ENCODE data around the gene DNPEP. TPM values are rescaled to one million over a fixed set of nuclear protein-coding genes. Genes with fewer than 3 reads are reported as not detected.
"Not testable (repeated sequence)": the region's sequence is repeated elsewhere in the genome, so short reads cannot be mapped to it uniquely, and the experiment has no call there.

DNPEP gene
- total and polyA plus RNA-seq, 2 donors (not counting 3 experiments of a cell fraction or from before 2014, with no cell fraction given): 40.4 to 77.5 TPM

DNA sequence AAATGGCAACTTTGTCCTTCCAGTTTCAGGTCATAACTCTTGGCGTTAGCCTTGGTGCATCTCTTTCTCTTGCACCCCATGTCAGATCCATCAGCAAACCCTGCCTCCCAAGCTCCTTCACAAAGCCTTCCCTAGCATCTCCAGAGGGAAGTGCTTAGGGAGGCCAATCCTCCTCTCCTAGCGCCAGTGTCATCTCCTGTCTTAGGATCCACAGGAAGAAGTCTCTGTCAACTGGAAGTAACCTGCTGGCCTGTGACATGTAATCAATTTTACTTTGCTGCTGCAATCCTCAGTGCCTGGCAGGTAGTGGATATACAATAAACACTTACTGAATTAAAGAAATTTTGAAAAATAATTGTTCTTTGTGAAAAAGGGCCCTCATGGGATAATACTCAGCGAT is 7.9 kb upstream of the DNPEP start:
- ChIA-PET POLR2A (no interaction called here), CTCF (interaction anchor here (1.2 kb wide), 1 partner anchor 134 kb away, joined by 3 read pairs; no protein-coding TSS in a partner anchor)
- H3K27ac ChIP-seq (ENCODE audit: insufficient read depth, low read depth, low read length): no peak overlapping the region
- dilution Hi-C loops (cut with MboI; ENCODE audit: extremely low pct_ligation_motif_present, low sequenced_read_pairs) (no loop called here), intact Hi-C loops (cut with micrococcal nuclease) (no loop called here)
- BruUV-seq (replicated peaks): no TSS peak
- H3K9me3 ChIP-seq (replicated peaks; ENCODE audit: control insufficient read depth, insufficient read depth, low read length): no peaks in the 10 kb centered on the region
- H3K79me2 ChIP-seq (ENCODE audit: control insufficient read depth, insufficient read depth, low read length): no peaks in the 10 kb centered on the region
- H4K20me1 ChIP-seq (replicated peaks; ENCODE audit: control insufficient read depth, extremely low read depth, insufficient read depth, low read length): no peaks in the 10 kb centered on the region
- no peak for FAIRE-seq
- H3K9me1 ChIP-seq (replicated peaks; ENCODE audit: control insufficient read depth, extremely low read depth, insufficient read depth, low read length): no peaks in the 10 kb centered on the region
- H3K4me1 ChIP-seq (ENCODE audit: control insufficient read depth, extremely low read depth, insufficient read depth, low read length): no peaks in the 10 kb centered on the region
- no peak overlapping the region for H3K4me3 ChIP-seq (replicated peaks in 1 of 3; ENCODE audit: insufficient read depth in 1 of 3, low read depth in 1 of 3, low read length in 3 of 3)
- no peak for TF ChIP-seq GATA2 (IDR thresholded peaks at IDR 0.05; ENCODE audit: insufficient read depth, insufficient read length, low read depth, low read length)
- TF ChIP-seq FOS (IDR thresholded peaks at IDR 0.05; ENCODE audit: borderline replicate concordance, insufficient read depth, low read length): no peak
- no peak for TF ChIP-seq POLR2A (IDR thresholded peaks at IDR 0.05; ENCODE audit: low read depth, low read length)
- TF ChIP-seq, protein P1, sequence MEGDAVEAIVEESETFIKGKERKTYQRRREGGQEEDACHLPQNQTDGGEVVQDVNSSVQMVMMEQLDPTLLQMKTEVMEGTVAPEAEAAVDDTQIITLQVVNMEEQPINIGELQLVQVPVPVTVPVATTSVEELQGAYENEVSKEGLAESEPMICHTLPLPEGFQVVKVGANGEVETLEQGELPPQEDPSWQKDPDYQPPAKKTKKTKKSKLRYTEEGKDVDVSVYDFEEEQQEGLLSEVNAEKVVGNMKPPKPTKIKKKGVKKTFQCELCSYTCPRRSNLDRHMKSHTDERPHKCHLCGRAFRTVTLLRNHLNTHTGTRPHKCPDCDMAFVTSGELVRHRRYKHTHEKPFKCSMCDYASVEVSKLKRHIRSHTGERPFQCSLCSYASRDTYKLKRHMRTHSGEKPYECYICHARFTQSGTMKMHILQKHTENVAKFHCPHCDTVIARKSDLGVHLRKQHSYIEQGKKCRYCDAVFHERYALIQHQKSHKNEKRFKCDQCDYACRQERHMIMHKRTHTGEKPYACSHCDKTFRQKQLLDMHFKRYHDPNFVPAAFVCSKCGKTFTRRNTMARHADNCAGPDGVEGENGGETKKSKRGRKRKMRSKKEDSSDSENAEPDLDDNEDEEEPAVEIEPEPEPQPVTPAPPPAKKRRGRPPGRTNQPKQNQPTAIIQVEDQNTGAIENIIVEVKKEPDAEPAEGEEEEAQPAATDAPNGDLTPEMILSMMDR (IDR thresholded peaks at IDR 0.05; ENCODE audit: extremely low read depth in 1 of 2, insufficient read depth in 1 of 2, low read depth in 1 of 2, low read length in 2 of 2): no peak
- no peak for TF ChIP-seq MYC (IDR thresholded peaks at IDR 0.05; ENCODE audit: low read depth, low read length)
- no peak for TF ChIP-seq JUN (IDR thresholded peaks at IDR 0.05; ENCODE audit: borderline replicate concordance, insufficient read depth, insufficient read length, low read depth)
- TF ChIP-seq EZH2 (IDR thresholded peaks at IDR 0.05; ENCODE audit: borderline replicate concordance, low read depth, low read length, severe bottlenecking): no peak
- TF ChIP-seq, protein P2, sequence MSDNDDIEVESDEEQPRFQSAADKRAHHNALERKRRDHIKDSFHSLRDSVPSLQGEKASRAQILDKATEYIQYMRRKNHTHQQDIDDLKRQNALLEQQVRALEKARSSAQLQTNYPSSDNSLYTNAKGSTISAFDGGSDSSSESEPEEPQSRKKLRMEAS (IDR thresholded peaks at IDR 0.05; ENCODE audit: insufficient read depth, insufficient read length): no peak
- TF ChIP-seq POLR2AphosphoS5 (IDR thresholded peaks at IDR 0.05; ENCODE audit: insufficient read depth, low read depth, low read length): no peak
- no peaks in the 10 kb centered on the region for H3K36me3 ChIP-seq (ENCODE audit: control insufficient read depth in 2 of 2, extremely low read depth in 1 of 2, insufficient read depth in 2 of 2, low read length in 2 of 2)
- H3K9ac ChIP-seq (replicated peaks; ENCODE audit: extremely low read depth, insufficient read depth, low read length): no peak overlapping the region
- no peak for DNase-seq (ENCODE audit: low read depth, low spot score)
- peaks cover 2% of the 10 kb centered on the region in 2 experiments for H3K27me3 ChIP-seq (ENCODE audit: control insufficient read depth in 2 of 2, insufficient read depth in 2 of 2, low read length in 2 of 2)
- no peak overlapping the region for H2AFZ ChIP-seq (ENCODE audit: low read depth, low read length)
- H3K4me2 ChIP-seq (ENCODE audit: insufficient read depth, low read length): no peak overlapping the region

DNA sequence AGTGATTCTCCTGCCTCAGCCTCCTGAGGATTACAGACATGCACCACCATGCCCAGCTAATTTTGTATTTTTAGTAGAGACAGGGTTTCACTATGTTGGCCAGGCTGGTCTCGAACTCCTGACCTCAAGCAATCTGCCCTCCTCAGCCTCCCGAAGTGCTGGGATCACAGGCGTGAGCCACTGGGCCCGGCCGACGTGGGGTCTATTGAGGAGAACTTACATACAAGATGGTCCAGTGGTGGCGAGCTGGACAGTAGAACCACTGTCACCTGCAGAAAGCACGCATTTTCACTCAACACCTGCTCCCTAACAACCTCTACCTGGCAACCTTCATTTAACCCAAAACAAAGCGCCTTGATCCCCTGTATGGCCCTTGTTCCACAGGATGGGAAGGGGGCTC is 7.3 kb upstream of the DNPEP start:
- H3K4me1 ChIP-seq (ENCODE audit: control insufficient read depth, extremely low read depth, insufficient read depth, low read length); dilution Hi-C loops (cut with MboI; ENCODE audit: extremely low pct_ligation_motif_present, low sequenced_read_pairs); POLR2A ChIA-PET; H4K20me1 ChIP-seq (replicated peaks; ENCODE audit: control insufficient read depth, extremely low read depth, insufficient read depth, low read length); BruUV-seq (replicated peaks); H3K79me2 ChIP-seq (ENCODE audit: control insufficient read depth, insufficient read depth, low read length); H3K27me3 ChIP-seq (ENCODE audit: control insufficient read depth in 2 of 2, insufficient read depth in 2 of 2, low read length in 2 of 2); H3K4me3 ChIP-seq (replicated peaks in 1 of 3; ENCODE audit: insufficient read depth in 1 of 3, low read depth in 1 of 3, low read length in 3 of 3); H3K4me2 ChIP-seq (ENCODE audit: insufficient read depth, low read length); H3K9me1 ChIP-seq (replicated peaks; ENCODE audit: control insufficient read depth, extremely low read depth, insufficient read depth, low read length); H3K9ac ChIP-seq (replicated peaks; ENCODE audit: extremely low read depth, insufficient read depth, low read length); DNase-seq (ENCODE audit: low read depth, low spot score); H2AFZ ChIP-seq (ENCODE audit: low read depth, low read length); intact Hi-C loops (cut with micrococcal nuclease); FAIRE-seq; H3K27ac ChIP-seq (ENCODE audit: insufficient read depth, low read depth, low read length); H3K9me3 ChIP-seq (replicated peaks; ENCODE audit: control insufficient read depth, insufficient read depth, low read length); H3K36me3 ChIP-seq (ENCODE audit: control insufficient read depth in 2 of 2, extremely low read depth in 1 of 2, insufficient read depth in 2 of 2, low read length in 2 of 2): not testable (repeated sequence)
- CTCF ChIA-PET: interaction anchor here (1.2 kb wide), 1 partner anchor 135 kb away, joined by 3 read pairs; no protein-coding TSS in a partner anchor
